ENCODE results near the gene SEC23B. TPM values are rescaled to one million over a fixed set of nuclear protein-coding genes. Genes with fewer than 3 reads are reported as not detected.
"Not testable (repeated sequence)": the region's sequence is repeated elsewhere in the genome, so short reads cannot be mapped to it uniquely, and the experiment has no call there.

The SEC23B gene
- 68.9 TPM for total RNA-seq

GRCh38 chr20:18507218-18508191, at the start of gene SEC23B:
SEC23B (plus strand) TSS chr20:18507940; CDS start chr20:18510836, 2,896 bp downstream.
- FAIRE-seq (peak; percentile 37), DNase-seq (ENCODE audit: low spot score in 2 of 2) (peak; percentile 78 to 90)

DNA sequence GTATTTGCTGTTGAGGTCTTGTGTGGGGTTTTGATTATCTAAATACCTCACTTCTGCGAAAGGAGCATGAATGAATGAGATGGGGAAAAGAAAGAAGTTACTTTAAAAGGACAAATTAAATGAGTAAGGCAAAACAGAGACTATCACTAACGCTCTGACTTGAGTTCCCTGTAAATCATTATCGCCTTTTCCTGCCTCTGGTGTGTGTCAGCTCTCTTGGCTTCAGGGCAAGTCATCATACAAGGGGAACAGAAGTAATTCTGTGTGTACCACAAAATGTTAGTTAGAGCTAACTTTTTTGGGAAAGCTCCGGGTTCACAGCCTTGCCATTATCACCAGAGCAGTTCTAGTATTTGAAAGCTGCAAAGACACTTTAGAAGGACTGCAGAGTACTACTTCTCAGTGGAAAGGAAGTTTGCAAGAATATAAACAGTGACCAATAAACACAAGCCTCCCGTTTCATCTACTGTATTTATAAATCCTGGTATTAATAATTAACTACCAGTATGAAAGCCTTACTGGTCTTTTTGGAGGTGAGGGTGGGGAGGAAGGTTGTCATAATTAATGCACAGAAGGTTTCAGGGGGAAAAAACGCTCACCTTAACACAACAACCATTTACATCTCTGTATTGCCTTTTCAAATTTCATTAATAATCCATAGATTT, 42.1 kb upstream of the SEC23B start:
- FAIRE-seq (no peak), DNase-seq (ENCODE audit: low spot score in 2 of 2) (no peak)

DNA sequence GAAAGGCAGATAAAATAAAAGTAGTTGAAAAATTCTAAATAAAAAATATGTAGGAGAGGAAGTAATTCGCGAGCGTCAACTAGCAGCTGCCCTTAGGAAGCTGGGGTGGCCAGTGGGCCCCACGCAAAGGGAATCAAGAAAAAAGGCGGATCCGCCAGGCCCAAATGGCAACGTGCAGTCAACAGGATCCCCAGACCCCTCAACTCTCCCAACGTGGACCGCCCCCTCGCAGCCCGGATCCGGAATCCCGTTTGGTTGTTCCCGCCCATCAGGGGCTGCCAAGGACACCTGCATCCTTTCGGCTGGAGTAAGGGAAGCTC, 41.2 kb upstream of the SEC23B start:
- DNase-seq (ENCODE audit: low spot score in 2 of 2) (no peak), FAIRE-seq (no peak)

DNA sequence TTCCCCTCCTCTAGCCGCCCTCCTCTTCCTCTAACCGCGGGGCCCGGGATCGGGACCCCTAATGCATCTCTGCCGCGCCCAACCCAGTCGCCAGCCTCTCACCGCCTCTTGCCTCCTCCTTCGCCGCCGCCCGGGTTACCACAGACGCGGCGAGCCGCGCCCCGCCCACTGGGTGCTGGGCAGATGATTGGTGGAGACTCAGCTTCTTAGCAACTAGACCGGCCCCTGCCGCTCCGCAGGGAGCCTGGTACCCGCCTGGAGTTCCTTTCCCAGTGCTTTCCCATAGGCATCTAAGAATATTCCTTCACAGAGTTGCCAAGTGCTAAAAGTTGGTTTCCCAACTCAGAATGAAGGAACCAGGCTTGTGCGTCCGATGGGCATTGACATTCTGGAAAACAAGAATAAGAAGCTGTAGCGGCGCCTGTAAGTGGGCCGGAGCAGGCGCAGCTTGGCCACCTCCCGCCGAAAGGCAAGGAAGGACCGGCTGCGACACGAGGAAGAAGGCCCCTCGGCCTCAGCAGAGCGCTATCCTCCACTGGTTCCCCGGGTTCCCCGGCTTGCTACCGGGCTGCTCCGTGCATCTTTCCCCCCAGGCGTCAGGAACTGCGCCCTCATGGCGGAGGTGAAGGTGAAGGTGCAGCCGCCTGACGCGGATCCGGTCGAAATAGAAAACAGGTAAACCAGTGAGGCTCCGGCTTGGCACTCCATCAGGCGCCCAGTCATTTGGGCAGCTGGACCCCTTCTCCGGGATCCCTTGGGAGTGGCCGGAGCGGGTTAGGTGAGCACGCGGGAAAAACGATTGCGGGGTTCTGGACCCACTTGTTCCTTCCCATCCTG, 40.6 kb upstream of the SEC23B start, which contains the start of the genes DZANK1 and POLR3F:
TSS of gene DZANK1 (minus strand) at position 137 of the 837 bp plus-strand sequence. CDS start 1,672 bp downstream, outside the sequence.
TSS of gene POLR3F (plus strand) at position 497 of the 837 bp plus-strand sequence. CDS start at position 614, 117 bp downstream.
- DNase-seq (ENCODE audit: low spot score in 2 of 2) = peak; percentile 88 to 98
- FAIRE-seq = peak; percentile 49

GRCh38 chr20:18477218-18477617, 30.5 kb upstream of the SEC23B start:
- no peak for FAIRE-seq
- no peak for DNase-seq (ENCODE audit: low spot score in 2 of 2)

DNA sequence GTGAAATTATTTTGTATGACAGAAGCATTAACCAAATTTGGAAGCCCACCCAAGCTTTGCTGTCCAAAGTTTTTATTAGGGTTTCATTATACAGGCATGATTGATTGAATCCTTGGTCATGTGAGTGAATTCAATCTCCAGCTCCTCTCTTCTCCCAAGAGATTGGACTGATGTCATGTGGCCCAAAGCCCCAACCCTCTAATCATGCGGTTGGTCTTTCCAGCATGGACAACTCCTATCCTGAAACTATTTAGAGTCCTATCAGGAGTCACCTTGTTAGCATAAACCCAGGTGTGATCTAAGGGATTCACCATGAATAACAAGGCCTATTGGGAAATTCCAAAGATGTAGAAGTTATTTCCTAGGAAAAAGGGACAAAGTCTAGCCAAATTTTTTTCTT, 29.9 kb upstream of the SEC23B start:
- FAIRE-seq = no peak
- DNase-seq (ENCODE audit: low spot score in 2 of 2) = no peak

- DNase-seq (ENCODE audit: low spot score in 2 of 2) (no peak), FAIRE-seq (no peak)
These were observed 26.1 kb upstream of the SEC23B start for GRCh38 chr20:18481596-18481995.

GRCh38 chr20:18488301-18488700, 19.4 kb upstream of the SEC23B start:
- FAIRE-seq = no peak
- no peak for DNase-seq (ENCODE audit: low spot score in 2 of 2)

GRCh38 chr20:18496042-18496441, 11.7 kb upstream of the SEC23B start:
- DNase-seq (ENCODE audit: low spot score in 2 of 2) (no peak), FAIRE-seq (no peak)

GRCh38 chr20:18496740-18497592, 10.8 kb upstream of the SEC23B start, which contains the start of gene RBBP9:
RBBP9 (minus strand) TSS chr20:18497225; CDS start chr20:18497167, 58 bp downstream.
- peak; percentile 50 to 73 for DNase-seq (ENCODE audit: low spot score in 2 of 2)
- no peak for FAIRE-seq

DNA sequence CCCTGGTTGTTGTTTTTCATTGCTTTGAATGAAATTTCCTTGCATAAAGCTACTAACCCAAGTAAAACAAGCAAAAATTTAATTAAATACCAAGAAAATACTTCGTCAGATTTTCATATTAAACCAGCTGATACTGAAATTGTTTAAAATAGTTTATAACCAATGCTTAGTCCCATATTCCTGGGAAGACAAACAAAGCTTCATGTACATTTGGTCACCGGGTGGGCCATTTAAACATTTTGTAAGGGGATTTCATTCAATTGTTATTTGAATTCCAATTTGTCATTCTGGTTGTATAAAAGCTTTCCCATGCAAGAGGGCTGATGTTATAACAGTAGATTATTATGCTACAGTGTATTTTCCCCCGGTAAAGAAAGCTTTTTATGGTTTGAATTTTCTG, 10.1 kb upstream of the SEC23B start:
- DNase-seq (ENCODE audit: low spot score in 2 of 2) (no peak), FAIRE-seq (no peak)

- DNase-seq (ENCODE audit: low spot score in 2 of 2) = not testable (repeated sequence)
These were observed 6.1 kb upstream of the SEC23B start for GRCh38 chr20:18501672-18502071.

GRCh38 chr20:18504479-18505060, 3.2 kb upstream of the SEC23B start:
- no peak for DNase-seq (ENCODE audit: low spot score in 2 of 2)
- FAIRE-seq = no peak

More at GRCh38 chr20:18501672-18502071, 6.1 kb upstream of the SEC23B start:
- not testable (repeated sequence) for FAIRE-seq

DNA sequence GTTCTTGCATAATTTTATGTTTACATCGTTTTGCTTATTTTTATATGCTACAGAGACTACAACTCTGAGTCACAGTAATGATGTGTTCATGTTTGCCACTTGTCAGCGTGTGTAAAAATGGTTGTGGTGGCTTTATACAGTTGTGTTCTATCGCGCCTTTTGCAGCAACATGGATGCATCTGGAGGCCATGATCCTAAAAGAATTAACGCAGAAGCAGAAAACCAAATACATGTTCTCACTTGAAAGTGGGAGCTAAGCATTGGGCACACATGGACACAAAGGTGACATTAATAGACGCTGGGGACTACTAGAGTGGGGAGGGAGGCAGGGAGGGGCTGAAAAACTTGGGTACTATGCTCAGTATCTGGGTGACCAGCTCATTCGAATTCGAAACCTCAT, 996 bp upstream of the SEC23B start:
- FAIRE-seq = no peak
- DNase-seq (ENCODE audit: low spot score in 2 of 2) = no peak

DNA sequence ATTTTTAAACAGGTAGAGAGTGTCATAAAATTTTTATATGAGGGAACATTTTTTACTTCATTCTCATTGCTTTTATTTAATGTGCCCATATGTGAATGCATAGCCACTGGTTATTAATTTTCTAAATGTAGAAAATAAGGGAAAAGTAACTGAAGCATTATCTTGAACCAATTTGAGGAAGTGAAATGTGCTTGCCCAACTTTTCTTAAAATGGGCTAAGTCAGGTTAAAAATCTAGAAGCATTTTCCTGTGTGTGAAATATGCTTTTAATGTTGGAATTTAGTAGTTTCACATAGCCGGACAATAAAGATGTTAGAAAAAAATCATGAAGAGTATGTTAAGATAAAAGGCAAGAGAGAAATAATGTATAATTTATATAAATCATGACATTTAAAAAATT, 3.8 kb downstream of the SEC23B start:
- FAIRE-seq (no peak), DNase-seq (ENCODE audit: low spot score in 2 of 2) (no peak)

GRCh38 chr20:18513208-18513607, 5.5 kb downstream of the SEC23B start:
- no peak for FAIRE-seq
- no peak for DNase-seq (ENCODE audit: low spot score in 2 of 2)

DNA sequence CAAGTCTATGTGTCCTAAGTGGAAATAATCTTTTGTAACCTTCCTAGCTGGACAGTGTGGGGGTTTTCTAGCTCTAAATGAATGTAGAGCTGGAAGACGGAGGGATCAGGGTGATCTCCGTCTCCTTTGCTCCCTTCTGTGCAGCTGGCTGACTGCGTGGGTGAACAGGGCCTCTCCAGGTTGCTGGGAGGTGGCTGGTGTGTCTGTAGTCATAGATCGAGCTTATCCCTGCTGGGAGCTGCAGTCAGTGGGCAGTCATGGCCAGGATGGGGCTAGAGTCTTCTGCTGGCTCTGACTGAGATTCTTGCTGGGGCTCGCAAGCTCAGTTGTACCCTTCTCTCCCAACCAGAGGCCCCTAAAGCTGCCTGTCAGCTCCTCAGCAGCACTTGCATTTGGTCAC, 6.4 kb downstream of the SEC23B start:
- DNase-seq (ENCODE audit: low spot score in 2 of 2) (no peak), FAIRE-seq (no peak)

DNA sequence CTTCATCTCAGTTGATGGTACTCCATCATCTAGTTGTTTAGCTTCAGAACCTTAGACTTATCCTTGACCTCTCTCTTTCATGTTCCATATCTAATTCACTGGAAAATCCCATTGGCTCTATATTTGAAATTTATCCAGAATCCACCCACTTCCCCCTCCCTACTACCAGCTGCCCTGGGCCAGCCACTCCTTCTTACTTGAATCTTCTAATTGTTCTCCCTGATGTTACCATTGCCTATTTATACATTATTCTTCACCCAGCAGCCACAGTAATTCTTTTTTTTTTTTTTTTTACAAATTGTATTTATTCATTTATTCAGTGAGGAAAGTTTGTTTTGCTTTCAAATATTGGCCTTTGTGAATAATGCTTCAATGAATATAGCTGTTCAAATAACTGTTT, 8.2 kb downstream of the SEC23B start:
- DNase-seq (ENCODE audit: low spot score in 2 of 2) = no peak
- FAIRE-seq = no peak

DNA sequence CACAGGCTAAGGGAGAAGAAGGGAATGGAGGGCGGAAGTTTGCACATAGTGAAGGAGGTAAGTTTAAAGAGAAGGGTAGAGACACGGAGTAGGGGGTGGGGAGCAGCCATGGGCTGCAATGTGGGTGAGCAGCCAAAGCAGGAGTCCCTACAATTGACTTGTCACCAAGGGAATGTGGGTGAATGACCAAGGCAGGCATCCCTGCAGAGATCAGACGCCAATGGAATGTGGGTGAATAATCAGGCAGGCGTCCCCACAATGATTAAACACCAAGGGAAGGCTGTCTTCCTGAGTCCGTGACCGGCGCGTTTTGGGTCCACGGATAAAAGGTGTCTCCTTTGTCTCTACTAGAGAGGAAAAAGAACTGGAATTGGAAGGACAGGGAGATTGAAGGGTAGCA, 14.3 kb downstream of the SEC23B start:
- not testable (repeated sequence) for DNase-seq (ENCODE audit: low spot score in 2 of 2); FAIRE-seq
